AG09309 (cell line): Measurements from ENCODE around the gene WWC2.

ENCODE experiments used
- DNase-seq: peaks from one replicate; pipeline ENCODE4 v3.0.0-alpha.2; 2010; ENCODE audit warnings: low read depth
- H3K4me3 ChIP-seq: 2 replicates; pipeline ENCODE4 v1.5.1; 2011; ENCODE audit warnings: mild to moderate bottlenecking, low read depth, low read length, moderate library complexity; ENCODE audit not compliant: control insufficient read depth
- CTCF ChIP-seq: IDR thresholded peaks from 2 replicates; pipeline ENCODE4 v1.5.1; 2011; ENCODE audit warnings: mild to moderate bottlenecking, low read depth, low read length, inconsistent platforms; ENCODE audit not compliant: insufficient read depth, control insufficient read depth; ENCODE audit errors: missing control alignments

Gene WWC2

DNA sequence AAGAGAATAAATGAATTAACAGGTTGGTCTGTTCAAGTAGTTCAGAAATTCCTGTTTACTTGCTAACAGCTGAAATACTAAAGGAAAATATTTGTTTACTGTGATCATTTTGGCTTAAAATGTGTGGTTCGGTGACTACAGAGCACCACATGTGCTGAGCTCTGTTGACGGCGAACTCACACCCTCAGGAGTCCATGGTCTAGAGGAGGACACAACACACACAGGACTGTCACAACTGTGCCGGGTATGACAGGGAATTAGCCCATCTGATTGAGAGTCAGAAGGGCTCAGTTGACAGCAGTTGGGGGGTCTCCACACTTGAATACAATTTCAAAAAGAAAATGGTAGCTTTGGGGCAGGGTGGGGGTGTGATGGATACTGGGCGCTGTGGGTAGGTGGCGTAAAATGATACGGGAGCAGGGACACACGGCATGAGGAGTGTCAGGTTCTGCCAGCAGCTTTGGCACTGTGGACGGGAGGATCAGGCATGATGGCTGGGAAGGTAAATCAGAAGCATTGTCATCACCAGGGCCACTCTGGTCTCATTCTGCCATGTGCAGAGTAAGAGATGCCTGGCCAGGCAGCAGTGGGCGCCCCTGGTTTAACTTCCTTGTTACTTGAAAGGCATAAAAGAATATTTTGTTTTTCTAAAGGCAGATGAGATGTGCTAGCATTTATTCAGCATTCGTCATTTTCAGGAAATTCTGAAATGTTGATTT lies 187.7 kb downstream of the WWC2 start:
- no peak for DNase-seq
- TF ChIP-seq CTCF = no peak
- no peak overlapping the region for H3K4me3 ChIP-seq

GRCh38 chr4:183287309-183287659 lies 188.2 kb downstream of the WWC2 start:
- no peak for TF ChIP-seq CTCF
- no peak for DNase-seq
- no peak overlapping the region for H3K4me3 ChIP-seq

GRCh38 chr4:183287677-183288076 lies 188.6 kb downstream of the WWC2 start:
- DNase-seq = no peak
- H3K4me3 ChIP-seq = no peak overlapping the region
- no peak for TF ChIP-seq CTCF

GRCh38 chr4:183288955-183289354 lies 189.9 kb downstream of the WWC2 start:
- no peak overlapping the region for H3K4me3 ChIP-seq
- no peak for TF ChIP-seq CTCF
- no peak for DNase-seq

GRCh38 chr4:183289688-183290087 lies 190.6 kb downstream of the WWC2 start:
- H3K4me3 ChIP-seq = no peak overlapping the region
- DNase-seq = no peak
- no peak for TF ChIP-seq CTCF

GRCh38 chr4:183291070-183291469 lies 192.0 kb downstream of the WWC2 start:
- no peak overlapping the region for H3K4me3 ChIP-seq
- TF ChIP-seq CTCF = no peak
- DNase-seq = no peak
